WTC11 (cell line): ENCODE results near the gene HP1BP3. TPM values are rescaled to one million over a fixed set of nuclear protein-coding genes. Genes with fewer than 3 reads are reported as not detected.

ENCODE experiments used
- ATAC-seq: fragments of 200-7000 bp; cut with Tn5 transposase; 2 replicates; pipeline ENCODE4 v1.10.0; 2021; ENCODE audit warnings: mild to moderate bottlenecking, moderate library complexity
- CTCF ChIA-PET: fragments of 300-600 bp; sonication (Branson Sonifier 250); formaldehyde crosslinking; loops from one replicate; lab custom pipeline; 2021; ENCODE audit warnings: antibody characterized with exemption; lab: Charles Lee
- POLR2A ChIA-PET: fragments of 350-600 bp; sonication (Branson Sonifier 250); formaldehyde crosslinking; loops from one replicate; lab custom pipeline; 2021; ENCODE audit warnings: antibody characterized with exemption; lab: Charles Lee
- DNase-seq: peaks from one replicate; pipeline ENCODE4 v3.0.0; 2021; ENCODE audit warnings: low spot score
- H3K27ac Mint-ChIP-seq: 2 replicates; pipeline ENCODE4 v1.8.0; 2021; ENCODE audit warnings: mixed read lengths
- H3K27me3 Mint-ChIP-seq: 2 replicates; pipeline ENCODE4 v1.8.0; 2021; ENCODE audit warnings: low read depth, mild to moderate bottlenecking, moderate library complexity, mixed read lengths
- H3K36me3 Mint-ChIP-seq: 2 replicates; pipeline ENCODE4 v1.8.0; 2021; ENCODE audit warnings: mixed read lengths
- H3K4me1 Mint-ChIP-seq: 2 replicates; pipeline ENCODE4 v1.8.0; 2022; ENCODE audit warnings: mixed read lengths
- H3K4me3 Mint-ChIP-seq: 2 replicates; pipeline ENCODE4 v1.8.0; 2021; ENCODE audit warnings: mild to moderate bottlenecking, moderate library complexity, mixed read lengths
- H3K9me3 Mint-ChIP-seq: 2 replicates; pipeline ENCODE4 v1.8.0; 2021; ENCODE audit warnings: mixed read lengths
- AR ChIP-seq: fragments of 250-450 bp; sonication (Bioruptor Pico); IDR thresholded peaks from 2 replicates; pipeline ENCODE4 v1.9.0; 2021; ENCODE audit warnings: mild to moderate bottlenecking
- ATF3 ChIP-seq: sonication (generic); formaldehyde crosslinking; conservative IDR thresholded peaks from 2 replicates; pipeline ENCODE4 v1.8.1; 2022; ENCODE audit warnings: mild to moderate bottlenecking, missing genetic modification reagents
- CDX4 ChIP-seq: fragments of 250-450 bp; sonication (Bioruptor Pico); IDR thresholded peaks from 2 replicates; pipeline ENCODE4 v1.9.0; 2021; ENCODE audit warnings: moderate library complexity, mild to moderate bottlenecking, inconsistent platforms, borderline replicate concordance
- ELF4 ChIP-seq: sonication (generic); formaldehyde crosslinking; IDR thresholded peaks from 2 replicates; pipeline ENCODE4 v1.8.1; 2022; ENCODE audit warnings: low read depth, mild to moderate bottlenecking, moderate library complexity, missing genetic modification reagents
- ESRRA ChIP-seq: sonication (generic); formaldehyde crosslinking; IDR thresholded peaks from 2 replicates; pipeline ENCODE4 v1.8.1; 2022; ENCODE audit warnings: mild to moderate bottlenecking, missing genetic modification reagents, borderline replicate concordance
- FOXJ3 ChIP-seq: sonication (generic); formaldehyde crosslinking; IDR thresholded peaks from 2 replicates; pipeline ENCODE4 v1.9.0; 2021; ENCODE audit warnings: missing genetic modification reagents, mild to moderate bottlenecking, borderline replicate concordance
- FOXP4 ChIP-seq: sonication (generic); formaldehyde crosslinking; IDR thresholded peaks from 2 replicates; pipeline ENCODE4 v1.8.0; 2022; ENCODE audit warnings: mild to moderate bottlenecking, missing genetic modification reagents
- GABPB1 ChIP-seq: sonication (generic); formaldehyde crosslinking; IDR thresholded peaks from 2 replicates; pipeline ENCODE4 v1.8.1; 2023; ENCODE audit warnings: mild to moderate bottlenecking, missing genetic modification reagents
- GRHL2 ChIP-seq: fragments of 250-450 bp; sonication (Bioruptor Pico); IDR thresholded peaks from 2 replicates; pipeline ENCODE4 v1.8.0; 2022; ENCODE audit warnings: mild to moderate bottlenecking, moderate library complexity; ENCODE audit not compliant: insufficient replicate concordance, severe bottlenecking
- HMGXB4 ChIP-seq: sonication (generic); formaldehyde crosslinking; IDR thresholded peaks from 2 replicates; pipeline ENCODE4 v1.8.1; 2023; ENCODE audit warnings: mild to moderate bottlenecking, moderate library complexity, missing genetic modification reagents
- JUN ChIP-seq: sonication (generic); formaldehyde crosslinking; IDR thresholded peaks from 2 replicates; pipeline ENCODE4 v1.8.0; 2023; ENCODE audit warnings: mild to moderate bottlenecking, missing genetic modification reagents
- MYBL2 ChIP-seq: sonication (generic); formaldehyde crosslinking; IDR thresholded peaks from 2 replicates; pipeline ENCODE4 v1.8.1; 2023; ENCODE audit warnings: mild to moderate bottlenecking, moderate library complexity, missing genetic modification reagents
- NR3C1 ChIP-seq: sonication (generic); formaldehyde crosslinking; conservative IDR thresholded peaks from 2 replicates; pipeline ENCODE4 v1.8.1; 2023; ENCODE audit warnings: low read depth, mild to moderate bottlenecking, missing genetic modification reagents
- RELA ChIP-seq: sonication (generic); formaldehyde crosslinking; IDR thresholded peaks from 2 replicates; pipeline ENCODE4 v1.8.1; 2022; ENCODE audit warnings: missing genetic modification reagents, mild to moderate bottlenecking, borderline replicate concordance
- SMAD4 ChIP-seq: sonication (generic); formaldehyde crosslinking; IDR thresholded peaks from 2 replicates; pipeline ENCODE4 v1.8.0; 2022; ENCODE audit warnings: mild to moderate bottlenecking, missing genetic modification reagents
- SP1 ChIP-seq: sonication (generic); formaldehyde crosslinking; conservative IDR thresholded peaks from 2 replicates; pipeline ENCODE4 v1.8.1; 2022; ENCODE audit warnings: missing genetic modification reagents
- STAT6 ChIP-seq: sonication (generic); formaldehyde crosslinking; conservative IDR thresholded peaks from 2 replicates; pipeline ENCODE4 v1.8.1; 2023; ENCODE audit warnings: mild to moderate bottlenecking, low read depth, missing genetic modification reagents, moderate library complexity
- TCF7 ChIP-seq: sonication (generic); formaldehyde crosslinking; IDR thresholded peaks from 2 replicates; pipeline ENCODE4 v1.8.0; 2022; ENCODE audit warnings: mild to moderate bottlenecking, low read depth, missing genetic modification reagents, moderate library complexity
- TEAD4 ChIP-seq: sonication (generic); formaldehyde crosslinking; IDR thresholded peaks from 2 replicates; pipeline ENCODE4 v1.8.0; 2022; ENCODE audit warnings: mild to moderate bottlenecking, missing genetic modification reagents
- ZBTB21 ChIP-seq: sonication (generic); formaldehyde crosslinking; IDR thresholded peaks from 2 replicates; pipeline ENCODE4 v1.8.1; 2023; ENCODE audit warnings: mild to moderate bottlenecking, missing genetic modification reagents, borderline replicate concordance
- ZNF532 ChIP-seq: fragments of 250-450 bp; sonication (Bioruptor Pico); IDR thresholded peaks from 2 replicates; pipeline ENCODE4 v1.9.0; 2021; ENCODE audit warnings: mild to moderate bottlenecking, borderline replicate concordance
- total RNA-seq: library from RNA; stranded (reverse); gene quantifications from 3 replicates; pipeline ENCODE4 v1.2.3, GENCODE V29; 2021

The HP1BP3 gene
- total RNA-seq, 1 experiment from 2014 or later = 121 TPM

GRCh38 chr1:20786253-20787028, 666 bp downstream of the HP1BP3 start:
- ChIA-PET CTCF (interaction anchor here (0.6 to 2.4 kb wide), 9 partner anchors 58 to 574 kb away, joined by 3 to 13 read pairs (median 4); partner anchors contain the start of genes DDOST and KIF17), POLR2A (interaction anchor here (0.6 to 2.5 kb wide), 17 partner anchors 10 to 385 kb away, joined by 3 to 14 read pairs (median 4); partner anchors contain the start of genes DDOST, KIF17 and SH2D5)
- H3K27me3 Mint-ChIP-seq = no peaks in the 10 kb centered on the region
- H3K27ac Mint-ChIP-seq = peak overlapping the region; percentile 98
- peak; percentile 96 for DNase-seq
- H3K4me1 Mint-ChIP-seq = peaks cover 24% of the 10 kb centered on the region
- ATAC-seq = peak; percentile 88
- H3K36me3 Mint-ChIP-seq = no peaks in the 10 kb centered on the region
- peak overlapping the region; percentile 100 for H3K4me3 Mint-ChIP-seq
- H3K9me3 Mint-ChIP-seq = no peaks in the 10 kb centered on the region
- TF ChIP-seq STAT6 (no peak), ELF4 (no peak), HMGXB4 (peak; percentile 86; the same call in 1 of the 2 replicates), ESRRA (CRISPR knock-in tag) (peak; percentile 44; the same call in 1 of the 2 replicates), NR3C1 (CRISPR knock-in tag) (no peak), FOXP4 (CRISPR knock-in tag) (0 out of 2 replicates have a peak, but pooled peaks have one; percentile 54), TEAD4 (CRISPR knock-in tag) (no peak), GABPB1 (CRISPR knock-in tag) (peak; percentile 46; the same call in 1 of the 2 replicates), AR (CRISPR knock-in tag) (no peak), SP1 (peak; percentile 82), FOXJ3 (CRISPR knock-in tag) (no peak), ZBTB21 (no peak), JUN (CRISPR knock-in tag) (0 out of 2 replicates have a peak, but pooled peaks have one; percentile 14), MYBL2 (CRISPR knock-in tag) (peak; percentile 99), ATF3 (CRISPR knock-in tag) (no peak), GRHL2 (CRISPR knock-in tag) (no peak), ZNF532 (CRISPR knock-in tag) (no peak), TCF7 (peak; percentile 70), SMAD4 (no peak), RELA (CRISPR knock-in tag) (peak; percentile 89), CDX4 (no peak)
